Measurements from ENCODE around the gene TFF1. TPM values are rescaled to one million over a fixed set of nuclear protein-coding genes. Genes with fewer than 3 reads are reported as not detected.
A peak's percentile ranks its signal among the peaks of the same experiment; 100 is the strongest.

The TFF1 gene
- total RNA-seq, 2 donors from 2014 or later, result not detected

- ATAC-seq (no peak), DNase-seq (ENCODE audit: low spot score in 2 of 2) (no peak)
- H3K36me3 Mint-ChIP-seq, result no peaks in the 10 kb centered on the region
- H3K9me3 Mint-ChIP-seq, result peaks cover 0 to 4% of the 10 kb centered on the region in 2 donors
- H3K27ac Mint-ChIP-seq, result no peak overlapping the region
Observed at GRCh38 chr21:42362198-42362597, 4.1 kb downstream of the TFF1 start.

GRCh38 chr21:42361286-42361685, 5.0 kb downstream of the TFF1 start:
- DNase-seq (ENCODE audit: low spot score in 2 of 2) (no peak), ATAC-seq (no peak)
- no peaks in the 10 kb centered on the region for H3K36me3 Mint-ChIP-seq
- H3K9me3 Mint-ChIP-seq, result peaks cover 0 to 9% of the 10 kb centered on the region in 2 donors
- H3K27ac Mint-ChIP-seq, result no peak overlapping the region

DNA sequence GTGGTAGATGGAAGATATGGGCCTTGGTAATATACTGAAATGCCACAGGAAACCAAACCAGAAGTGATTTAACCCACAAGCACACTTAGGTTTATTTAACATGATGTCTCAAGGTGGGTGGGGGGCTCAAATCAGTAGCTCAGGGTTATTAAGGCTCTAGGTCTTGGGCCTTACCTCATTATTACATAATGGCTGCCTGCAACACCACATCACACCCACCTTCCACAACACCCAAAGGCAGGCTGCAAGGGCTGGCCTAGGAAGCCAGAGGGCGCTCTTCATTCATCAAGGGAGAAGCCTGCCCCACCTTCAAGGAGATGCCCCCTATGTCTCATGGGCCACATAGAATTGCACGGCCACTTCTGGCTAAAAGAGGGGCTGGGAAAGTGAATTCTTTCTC, 6.0 kb downstream of the TFF1 start:
- Mint-ChIP-seq H3K36me3 (no peaks in the 10 kb centered on the region), H3K27ac (no peak overlapping the region), H3K9me3 (peaks cover 0 to 9% of the 10 kb centered on the region in 2 donors)
- DNase-seq (ENCODE audit: low spot score in 2 of 2) (no peak), ATAC-seq (peak in 1 of 2 donors; percentile 47)

DNA sequence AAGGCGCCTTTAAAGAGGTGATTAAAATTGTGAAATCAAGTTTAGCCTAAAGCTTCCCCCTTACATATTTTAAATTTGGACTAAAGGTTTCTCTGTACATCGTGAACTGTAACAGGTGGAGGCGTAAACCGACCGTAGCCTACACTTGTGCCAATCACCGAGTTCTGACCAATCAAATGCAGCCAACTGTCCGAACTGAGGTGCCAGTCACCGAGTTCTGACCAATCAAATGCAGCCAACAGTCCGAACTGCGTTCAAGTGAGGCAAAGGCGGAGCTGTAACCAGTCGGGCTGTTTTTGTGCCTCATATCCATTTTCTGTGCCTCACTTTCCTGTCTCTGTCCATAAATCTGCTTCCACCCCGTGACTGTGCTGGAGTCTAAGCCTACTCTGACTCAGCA, 7.4 kb downstream of the TFF1 start:
- no peak for DNase-seq (ENCODE audit: low spot score in 2 of 2)
- Mint-ChIP-seq H3K36me3 (peaks cover 0 to 9% of the 10 kb centered on the region in 2 donors), H3K9me3 (peaks cover 9 to 14% of the 10 kb centered on the region in 2 donors), H3K27ac (no peak overlapping the region)
- no peak for ATAC-seq

- peaks cover 14 to 20% of the 10 kb centered on the region in 2 donors for H3K9me3 Mint-ChIP-seq
Observed at GRCh38 chr21:42358261-42358660, 8.1 kb downstream of the TFF1 start.

GRCh38 chr21:42357307-42357706, 9.0 kb downstream of the TFF1 start:
- ATAC-seq (no peak), DNase-seq (ENCODE audit: low spot score in 2 of 2) (no peak)
- Mint-ChIP-seq H3K9me3 (peaks cover 15 to 24% of the 10 kb centered on the region in 2 donors), H3K36me3 (peaks cover 0 to 13% of the 10 kb centered on the region in 2 donors), H3K27ac (no peak overlapping the region)

More at GRCh38 chr21:42358261-42358660, 8.1 kb downstream of the TFF1 start:
- peaks cover 0 to 13% of the 10 kb centered on the region in 2 donors for H3K36me3 Mint-ChIP-seq
- no peak for ATAC-seq
- no peak for DNase-seq (ENCODE audit: low spot score in 2 of 2)
- no peak overlapping the region for H3K27ac Mint-ChIP-seq

DNA sequence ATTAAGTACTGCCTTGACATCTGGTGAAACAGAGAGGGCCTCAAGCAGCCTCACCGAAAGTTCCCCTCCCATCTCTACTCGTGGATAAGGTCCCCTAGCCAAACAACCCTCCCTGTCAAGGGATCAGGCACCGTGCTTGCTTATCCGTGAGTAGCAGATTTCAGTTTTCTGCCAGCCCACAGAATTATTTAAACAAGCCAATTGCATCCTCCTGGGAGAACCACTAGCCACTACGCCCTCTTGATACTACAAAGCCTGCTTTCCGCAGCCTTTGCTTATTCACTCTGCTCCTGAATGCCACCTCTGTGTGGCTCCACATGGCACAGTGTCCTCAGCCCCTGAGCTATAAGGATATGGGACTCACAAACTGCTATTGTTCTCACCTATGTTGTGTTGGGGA, 9.7 kb downstream of the TFF1 start:
- ATAC-seq, result no peak
- Mint-ChIP-seq H3K36me3 (peaks cover 0 to 13% of the 10 kb centered on the region in 2 donors), H3K9me3 (peaks cover 15 to 24% of the 10 kb centered on the region in 2 donors), H3K27ac (no peak overlapping the region)
- DNase-seq (ENCODE audit: low spot score in 2 of 2), result no peak

- peaks cover 15 to 24% of the 10 kb centered on the region in 2 donors for H3K9me3 Mint-ChIP-seq
- no peak overlapping the region for H3K27ac Mint-ChIP-seq
- no peak for ATAC-seq
- H3K36me3 Mint-ChIP-seq, result peaks cover 0 to 13% of the 10 kb centered on the region in 2 donors
- DNase-seq (ENCODE audit: low spot score in 2 of 2), result no peak
Observed at GRCh38 chr21:42356046-42356445, 10.3 kb downstream of the TFF1 start.

DNA sequence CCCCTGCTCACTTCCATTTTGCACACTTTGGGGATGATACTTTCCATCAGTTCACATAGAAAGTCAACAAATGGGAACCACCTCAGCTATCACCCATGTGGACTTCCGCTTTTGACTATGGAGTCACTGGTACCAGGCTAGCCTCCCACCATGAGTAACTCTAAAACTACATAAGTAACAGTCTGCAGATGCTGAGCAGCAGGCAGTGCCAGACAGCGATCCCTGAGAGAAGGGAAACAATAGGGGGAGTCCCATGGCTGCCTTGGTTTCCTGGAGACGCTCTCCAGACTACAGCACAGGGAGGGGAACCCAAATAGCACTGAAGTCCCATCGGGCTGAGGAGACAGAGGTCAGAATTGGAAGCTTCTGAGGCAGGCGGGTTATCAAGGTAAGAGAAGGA, 12.7 kb downstream of the TFF1 start:
- no peak for DNase-seq (ENCODE audit: low spot score in 2 of 2)
- ATAC-seq, result no peak
- Mint-ChIP-seq H3K9me3 (peaks cover 15 to 24% of the 10 kb centered on the region in 2 donors), H3K27ac (peak overlapping the region in 1 of 2 donors; percentile 83), H3K36me3 (peaks cover 0 to 13% of the 10 kb centered on the region in 2 donors)

- ATAC-seq, result no peak
- Mint-ChIP-seq H3K36me3 (peaks cover 0 to 13% of the 10 kb centered on the region in 2 donors), H3K27ac (peak overlapping the region in 1 of 2 donors; percentile 67), H3K9me3 (peaks cover 15 to 23% of the 10 kb centered on the region in 2 donors)
- DNase-seq (ENCODE audit: low spot score in 2 of 2), result peak in 1 of 2 donors; percentile 25
Observed at GRCh38 chr21:42352441-42353095, 13.8 kb downstream of the TFF1 start.

DNA sequence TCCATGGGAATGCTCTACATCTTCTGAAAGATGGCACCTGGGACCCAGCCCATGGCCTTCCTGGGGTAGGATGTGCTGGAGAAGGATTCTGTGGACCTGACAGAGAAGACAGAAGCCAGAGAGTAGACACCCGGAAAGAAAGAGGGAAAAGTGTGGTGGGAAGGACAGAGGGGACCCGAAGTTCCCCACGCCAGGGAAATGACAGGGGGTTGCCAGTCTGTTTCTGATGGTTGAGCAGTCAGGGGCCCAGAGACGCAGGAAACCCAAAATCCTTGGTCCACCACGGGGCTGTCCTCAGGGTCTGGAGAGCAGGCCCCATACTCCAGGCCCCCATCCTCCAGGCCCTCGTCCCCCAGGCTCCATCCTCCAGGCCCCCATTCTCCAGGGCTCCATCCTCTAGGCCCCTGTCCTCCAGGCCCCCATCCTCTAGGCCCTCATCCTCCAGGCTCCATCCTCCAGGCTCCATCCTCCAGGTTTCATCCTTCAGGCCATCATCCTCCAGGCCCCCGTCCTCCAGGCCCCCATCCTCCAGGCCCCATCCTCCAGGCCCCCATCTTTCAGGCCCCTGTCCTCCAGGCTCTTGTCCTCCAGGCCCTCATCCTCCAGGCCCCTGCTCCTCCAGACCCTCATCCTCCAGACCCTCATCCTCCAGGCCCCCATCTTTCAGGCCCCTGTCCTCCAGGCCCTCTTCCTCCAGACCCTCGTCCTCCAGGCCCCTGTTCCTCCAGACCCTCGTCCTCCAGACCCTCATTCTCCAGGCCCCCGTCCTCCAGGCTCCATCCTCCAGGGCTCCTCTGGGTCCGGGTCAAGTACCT, 14.5 kb downstream of the TFF1 start:
- Mint-ChIP-seq H3K9me3 (peaks cover 15 to 16% of the 10 kb centered on the region in 2 donors), H3K27ac (peak overlapping the region; percentile 50 to 67), H3K36me3 (peaks cover 0 to 13% of the 10 kb centered on the region in 2 donors)
- DNase-seq (ENCODE audit: low spot score in 2 of 2) (peak in 1 of 2 donors; percentile 42), ATAC-seq (no peak)

GRCh38 chr21:42350927-42351426, 15.4 kb downstream of the TFF1 start, which contains the start of gene TFF2:
Gene TFF2, minus strand, starts transcription at chr21:42350994. Its CDS starts 37 bp downstream, at chr21:42350957.
- Mint-ChIP-seq H3K36me3 (peaks cover 0 to 13% of the 10 kb centered on the region in 2 donors), H3K9me3 (peaks cover 15% of the 10 kb centered on the region in 2 donors), H3K27ac (peak within 1 kb of the TSS in 1 of 2 donors; percentile 50)
- ATAC-seq (no peak), DNase-seq (ENCODE audit: low spot score in 2 of 2) (no peak)

- DNase-seq (ENCODE audit: low spot score in 2 of 2) (no peak), ATAC-seq (no peak)
- Mint-ChIP-seq H3K27ac (peak overlapping the region in 1 of 2 donors; percentile 50), H3K36me3 (peaks cover 0 to 13% of the 10 kb centered on the region in 2 donors), H3K9me3 (peaks cover 15% of the 10 kb centered on the region in 2 donors)
Observed at GRCh38 chr21:42350318-42350910, 15.9 kb downstream of the TFF1 start.

GRCh38 chr21:42349420-42350317, 16.7 kb downstream of the TFF1 start:
- Mint-ChIP-seq H3K9me3 (peaks cover 9 to 10% of the 10 kb centered on the region in 2 donors), H3K27ac (no peak overlapping the region), H3K36me3 (peaks cover 0 to 8% of the 10 kb centered on the region in 2 donors)
- ATAC-seq, result no peak
- no peak for DNase-seq (ENCODE audit: low spot score in 2 of 2)

DNA sequence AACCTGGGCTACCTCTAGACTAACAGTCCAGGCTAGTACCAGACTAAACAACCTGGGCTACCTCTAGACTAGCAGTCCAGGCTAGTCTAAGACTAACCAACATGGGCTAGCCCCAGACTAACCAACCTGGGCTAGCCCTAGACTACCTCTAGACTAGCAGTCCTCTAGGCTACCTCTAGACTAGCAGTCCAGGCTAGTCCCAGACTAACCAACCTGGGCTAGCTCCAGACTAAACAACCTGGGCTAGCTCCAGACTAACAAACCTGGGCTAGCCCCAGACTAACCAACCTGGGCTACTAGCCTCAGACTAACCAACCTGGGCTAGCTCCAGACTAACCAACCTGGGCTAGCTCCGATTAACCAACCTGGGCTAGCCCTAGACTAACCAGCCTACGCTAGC, 17.6 kb downstream of the TFF1 start:
- no peak for DNase-seq (ENCODE audit: low spot score in 2 of 2)
- H3K27ac Mint-ChIP-seq, result no peak overlapping the region
- no peak for ATAC-seq
- H3K9me3 Mint-ChIP-seq, result peaks cover 5 to 9% of the 10 kb centered on the region in 2 donors
- H3K36me3 Mint-ChIP-seq, result peaks cover 0 to 3% of the 10 kb centered on the region in 2 donors

All from activated naive CD4-positive, alpha-beta T cell treated with anti-CD3 and anti-CD28 coated beads, Interleukin-2, amount 50 U/mL, for 72 hours (primary cell).